M059J (cell line): ENCODE results near the gene CASP10. TPM values are rescaled to one million over a fixed set of nuclear protein-coding genes. Genes with fewer than 3 reads are reported as not detected.
A peak's percentile ranks its signal among the peaks of the same experiment; 100 is the strongest.
"Not testable (repeated sequence)": the region's sequence is repeated elsewhere in the genome, so short reads cannot be mapped to it uniquely, and the experiment has no call there.

ENCODE experiments used
- DNase-seq: peaks from one replicate; pipeline ENCODE4 v3.0.0-alpha.2; 2012; ENCODE audit warnings: low read depth
- total RNA-seq: library from RNA; depleted of rRNA; stranded (reverse); fragments of >200 nt; shearing (Covaris generic); gene quantifications from 2 replicates; pipeline ENCODE4 v1.2.3, GENCODE V29; 2014; rRNA removed

Gene CASP10
- 6.4 and 7.9 TPM in 2 replicates for total RNA-seq

GRCh38 chr2:201182650-201183364 lies at the start of gene CASP10:
Gene CASP10 (plus strand): TSS chr2:201183141. CDS start chr2:201185778, 2,637 bp downstream.
- DNase-seq, result peak; percentile 85

- no peak for DNase-seq
Observed at GRCh38 chr2:201135386-201135785, 47.6 kb upstream of the CASP10 start.

- DNase-seq, result no peak
Observed at GRCh38 chr2:201136889-201137321, 46.0 kb upstream of the CASP10 start.

GRCh38 chr2:201137505-201138400 lies 45.2 kb upstream of the CASP10 start:
- no peak for DNase-seq

GRCh38 chr2:201138401-201138970 lies 44.5 kb upstream of the CASP10 start:
- no peak for DNase-seq

GRCh38 chr2:201138986-201139781 lies 43.8 kb upstream of the CASP10 start:
- not testable (repeated sequence) for DNase-seq

- DNase-seq, result no peak
Observed at GRCh38 chr2:201139836-201140604, 42.9 kb upstream of the CASP10 start.

GRCh38 chr2:201144101-201145051 lies 38.6 kb upstream of the CASP10 start:
- DNase-seq, result no peak

DNA sequence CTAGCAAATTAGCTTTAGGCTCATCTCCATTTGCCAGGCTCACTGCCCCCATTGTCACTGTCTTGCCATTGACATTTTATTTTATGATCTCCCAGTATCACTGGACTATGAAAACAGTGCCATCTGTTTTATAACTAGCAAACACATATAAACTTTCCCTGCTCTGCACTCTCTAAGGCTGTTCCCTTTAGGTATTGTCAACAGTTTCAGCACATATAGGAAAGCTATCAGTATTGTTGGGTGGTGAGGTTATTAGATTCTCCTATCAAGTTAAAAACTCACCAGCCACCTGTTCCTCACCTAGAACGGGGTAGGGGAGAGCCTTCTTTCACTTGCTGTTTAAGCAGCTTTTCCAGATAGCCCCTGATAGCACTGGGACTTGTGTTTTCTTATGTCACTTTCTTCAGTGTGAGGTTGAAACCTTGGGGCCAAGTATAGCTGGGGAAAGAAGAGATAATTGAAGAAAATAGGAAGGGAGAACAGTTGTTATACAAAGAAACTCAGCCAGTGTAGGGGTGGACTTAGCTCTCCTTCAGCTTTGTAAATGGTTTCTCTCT lies 34.4 kb upstream of the CASP10 start:
- DNase-seq, result no peak

GRCh38 chr2:201149064-201149820 lies 33.7 kb upstream of the CASP10 start:
- peak; percentile 89 for DNase-seq

- peak; percentile 76 for DNase-seq
Observed at GRCh38 chr2:201149821-201150165, 33.1 kb upstream of the CASP10 start.

DNA sequence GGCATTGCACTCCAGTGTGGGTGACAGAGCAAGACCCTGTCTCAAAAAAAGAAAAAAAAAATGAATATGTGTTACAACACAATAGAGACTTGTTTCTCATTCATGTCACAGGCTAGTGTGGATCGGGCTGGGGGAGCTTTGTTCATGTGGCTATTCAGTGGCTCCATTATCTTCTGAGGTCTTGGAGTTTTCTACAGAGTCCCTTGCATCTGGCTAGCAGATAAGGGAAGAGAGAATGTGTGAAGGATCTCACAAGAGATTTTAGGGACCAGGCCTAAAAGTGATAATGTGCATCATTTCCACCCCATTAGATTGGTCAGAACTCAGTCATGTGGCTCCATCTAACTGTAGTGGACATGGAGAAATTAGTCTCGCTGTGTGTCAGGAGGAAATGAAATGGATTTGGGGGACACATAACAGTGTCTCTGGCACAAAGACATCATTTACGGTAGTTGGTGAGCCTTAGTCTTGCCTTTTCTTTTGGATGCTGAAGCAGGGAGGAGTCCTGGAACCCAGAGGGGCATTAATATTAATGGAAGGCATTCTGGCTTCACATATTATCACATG lies 32.4 kb upstream of the CASP10 start:
- DNase-seq, result peak; percentile 26

DNA sequence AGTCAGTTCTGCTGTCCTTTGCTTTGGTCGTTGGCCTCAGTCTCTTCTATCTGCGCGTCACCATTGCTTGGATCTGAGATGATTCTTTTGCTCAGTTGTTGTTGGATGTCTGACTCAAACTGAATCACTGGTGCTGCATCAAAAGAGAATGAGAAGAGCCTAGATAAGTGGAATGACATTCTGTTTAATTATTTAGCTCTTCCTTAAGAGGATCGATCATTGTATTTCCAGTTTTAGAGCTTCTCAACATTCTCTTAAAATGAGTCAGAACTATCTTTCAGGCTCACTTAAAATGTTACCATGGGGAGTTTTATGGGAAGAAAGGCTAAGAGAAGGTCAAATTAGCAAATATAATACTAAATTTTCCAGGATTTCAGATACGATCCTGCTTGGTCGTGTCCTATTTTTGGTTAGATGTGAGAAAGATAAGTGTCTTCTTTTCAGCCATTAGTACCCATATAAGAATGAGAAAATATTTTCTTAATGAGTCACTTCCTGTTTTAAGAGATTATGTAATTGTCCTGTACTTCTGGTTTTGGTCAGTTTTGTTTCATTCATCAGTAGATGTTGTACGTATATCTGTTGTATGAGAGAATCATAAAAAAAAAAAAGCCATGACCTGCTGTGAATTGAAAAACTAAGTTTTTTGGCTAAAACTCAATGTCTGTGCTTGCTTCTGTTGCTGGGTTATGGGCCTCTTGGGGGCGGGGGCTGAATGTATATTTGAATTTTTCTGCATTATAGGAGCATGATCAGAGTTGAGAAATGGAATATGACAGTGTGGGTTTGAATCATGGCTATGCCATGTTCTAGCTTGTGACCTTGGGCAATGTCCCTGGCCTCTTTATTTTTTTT lies 31.6 kb upstream of the CASP10 start:
- peak; percentile 84 for DNase-seq

DNA sequence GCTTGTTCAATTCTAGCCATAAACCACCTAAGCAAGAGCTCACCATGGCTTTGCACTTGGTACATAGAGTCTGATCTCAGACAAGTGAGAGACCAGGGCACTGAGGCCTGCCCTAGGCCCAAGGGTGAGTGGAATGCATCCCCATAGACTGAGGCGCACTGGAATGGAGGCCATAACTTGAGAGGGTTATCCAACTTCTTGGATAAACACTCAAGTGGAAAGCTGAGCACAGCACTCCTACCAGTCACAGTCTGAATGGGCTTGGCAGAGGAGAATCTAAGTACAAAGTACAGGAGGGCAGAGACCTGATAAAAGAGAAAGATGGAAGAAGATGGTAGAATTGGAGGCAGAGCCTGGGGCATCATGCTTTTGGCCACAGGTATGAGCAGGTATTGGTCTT lies 30.4 kb upstream of the CASP10 start:
- DNase-seq, result no peak

DNA sequence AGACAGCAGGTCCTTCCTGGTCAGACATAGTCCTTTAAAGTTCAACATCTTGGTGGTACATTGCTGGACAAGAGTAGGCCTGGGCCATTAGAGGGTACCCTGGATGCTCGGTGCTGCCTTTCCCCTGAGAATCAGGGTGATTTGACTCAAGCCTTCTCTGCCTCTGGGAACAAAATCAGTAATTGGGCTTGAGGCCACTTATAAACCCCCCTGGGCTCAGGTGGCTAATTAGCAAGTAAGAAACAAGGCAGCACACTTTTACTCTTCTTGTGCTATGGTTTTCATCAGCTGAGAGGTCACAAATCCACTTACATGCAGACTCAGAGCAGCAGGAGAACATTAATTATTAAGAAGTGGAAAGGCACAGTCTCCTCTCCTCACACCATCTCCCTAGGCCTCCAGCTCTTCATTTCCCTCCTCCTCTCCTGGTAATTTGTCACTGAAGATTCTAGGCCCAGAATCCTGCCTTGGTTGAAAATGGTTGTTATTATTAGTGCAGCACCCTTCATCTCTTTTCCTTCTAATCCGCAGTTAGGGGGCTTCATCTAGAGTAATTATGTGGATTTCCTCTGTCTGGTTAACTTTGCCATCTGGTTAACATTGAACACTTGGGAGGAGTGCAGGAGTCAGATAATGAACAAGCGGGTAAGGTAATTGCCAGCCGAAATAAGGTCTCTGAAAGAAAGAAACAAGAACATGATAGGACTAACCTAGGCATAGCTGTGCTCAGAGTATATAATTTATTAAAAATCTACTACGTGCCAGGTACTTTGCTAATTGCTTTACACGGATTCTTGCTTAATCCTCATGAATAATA lies 29.7 kb upstream of the CASP10 start:
- DNase-seq, result no peak

- no peak for DNase-seq
Observed at GRCh38 chr2:201154615-201155399, 28.1 kb upstream of the CASP10 start.
